GM19395 (cell line): ENCODE results near the gene WDR88.
"Not testable (repeated sequence)": the region's sequence is repeated elsewhere in the genome, so short reads cannot be mapped to it uniquely, and the experiment has no call there.

Source experiments
- ATAC-seq: cut with Tn5 transposase; IDR thresholded peaks from one replicate; pipeline ENCODE4 v1.9.1; 2021; ENCODE audit warnings: mild to moderate bottlenecking, moderate library complexity; ENCODE audit not compliant: unreplicated experiment

Gene WDR88

DNA sequence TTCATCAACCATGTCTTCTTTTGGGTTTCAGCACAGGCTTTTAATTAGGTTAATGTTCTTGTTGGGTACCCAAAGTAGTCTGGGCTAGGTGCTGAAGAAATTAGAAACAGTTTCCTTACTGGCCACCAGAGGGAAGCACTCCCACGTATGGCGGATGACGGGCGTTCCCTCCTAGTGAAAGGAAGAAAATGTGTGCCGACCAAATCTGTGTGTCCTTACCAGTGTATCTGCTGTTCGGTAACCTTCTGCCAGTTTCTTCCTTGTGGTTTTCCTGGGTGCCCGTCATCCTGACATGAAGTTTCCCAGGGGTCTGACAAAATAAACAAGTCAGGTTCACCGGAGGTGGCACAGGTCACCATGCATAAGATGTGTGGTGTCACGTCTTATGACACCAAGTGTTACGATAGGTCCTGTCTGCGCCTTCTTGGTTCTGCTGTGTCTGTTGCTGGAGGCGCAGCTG lies 6.0 kb upstream of the WDR88 start:
- ATAC-seq, result no peak

GRCh38 chr19:33126712-33127111 lies 5.2 kb upstream of the WDR88 start:
- ATAC-seq, result not testable (repeated sequence)

- ATAC-seq, result no peak
Observed at GRCh38 chr19:33129901-33130300, 2.0 kb upstream of the WDR88 start.

GRCh38 chr19:33130433-33130832 lies 1.5 kb upstream of the WDR88 start:
- ATAC-seq, result no peak

- no peak for ATAC-seq
Observed at GRCh38 chr19:33132425-33132824, 511 bp downstream of the WDR88 start.

DNA sequence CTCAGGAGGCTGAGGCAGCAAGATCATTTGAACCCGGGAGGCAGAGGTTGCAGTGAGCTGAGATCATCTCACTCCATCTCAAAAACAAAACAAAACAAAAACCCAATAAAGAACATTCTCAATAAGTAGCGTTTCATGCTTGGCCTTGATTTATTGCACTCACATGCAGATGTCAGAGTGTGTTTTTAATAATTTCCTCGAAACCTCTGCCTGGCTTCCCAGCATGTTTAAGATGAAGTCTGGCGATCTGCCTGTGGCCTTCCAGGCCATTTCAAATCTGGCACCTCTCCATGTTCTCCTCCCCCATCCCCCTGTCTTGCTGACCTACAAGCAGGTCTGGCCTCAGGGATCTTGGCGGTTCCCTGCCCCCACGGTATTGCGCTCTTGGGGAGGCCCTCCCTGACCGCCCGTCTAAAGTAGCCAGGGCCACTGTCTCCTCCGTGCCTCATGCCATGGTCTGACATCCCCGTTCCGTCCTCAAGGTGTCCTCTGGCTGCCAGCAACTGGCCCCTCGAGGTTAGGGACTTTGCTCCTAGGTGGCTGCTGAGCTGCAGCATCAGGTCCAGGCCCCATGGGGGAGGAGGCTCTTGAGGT lies 1.6 kb downstream of the WDR88 start:
- no peak for ATAC-seq

- ATAC-seq, result no peak
Observed at GRCh38 chr19:33134571-33135041, 2.7 kb downstream of the WDR88 start.

DNA sequence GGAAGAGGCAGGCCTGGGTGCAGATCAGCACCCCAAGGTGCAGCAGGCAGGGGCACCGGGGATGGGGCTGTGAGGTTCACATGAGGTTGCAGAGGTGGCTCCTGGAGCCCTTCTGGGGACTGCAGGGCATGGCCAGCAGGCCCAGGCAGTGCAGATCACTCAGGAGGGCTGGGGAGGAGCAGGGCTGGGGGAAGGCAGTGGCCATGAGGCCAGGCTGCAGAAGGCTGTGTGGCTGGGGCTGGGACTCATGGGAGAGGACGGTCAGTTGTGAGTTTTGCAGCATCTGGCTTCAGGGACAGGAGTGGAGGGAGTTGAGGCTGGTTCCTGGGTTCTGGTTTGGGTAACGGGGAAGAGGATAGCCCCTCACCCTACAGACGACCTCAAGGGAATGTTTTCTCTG lies 7.3 kb downstream of the WDR88 start:
- ATAC-seq, result no peak

DNA sequence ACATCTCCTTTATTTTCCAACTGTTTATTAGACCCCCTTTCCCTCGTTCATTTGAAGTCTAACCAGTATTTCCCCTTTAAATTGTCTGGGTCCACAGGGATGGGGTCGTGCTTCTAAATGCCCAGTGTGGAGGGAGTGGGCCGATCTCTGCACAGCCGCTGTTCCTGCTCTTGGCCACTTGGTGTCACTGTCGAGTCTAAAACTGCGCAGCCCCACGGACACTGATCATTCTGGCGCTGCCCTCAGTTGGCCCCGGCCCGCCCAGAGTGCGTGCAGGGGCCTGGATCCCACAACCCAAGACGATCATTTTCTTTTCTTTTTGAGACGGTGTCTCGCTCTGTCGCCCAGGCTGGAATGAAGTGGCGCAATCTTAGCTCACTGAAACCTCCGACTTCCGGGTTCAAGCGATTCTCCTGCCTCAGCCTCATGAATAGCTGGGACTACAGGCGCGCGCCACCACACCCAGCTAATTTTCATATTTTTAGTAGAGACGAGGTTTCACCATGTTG lies 12.0 kb downstream of the WDR88 start:
- ATAC-seq, result no peak

DNA sequence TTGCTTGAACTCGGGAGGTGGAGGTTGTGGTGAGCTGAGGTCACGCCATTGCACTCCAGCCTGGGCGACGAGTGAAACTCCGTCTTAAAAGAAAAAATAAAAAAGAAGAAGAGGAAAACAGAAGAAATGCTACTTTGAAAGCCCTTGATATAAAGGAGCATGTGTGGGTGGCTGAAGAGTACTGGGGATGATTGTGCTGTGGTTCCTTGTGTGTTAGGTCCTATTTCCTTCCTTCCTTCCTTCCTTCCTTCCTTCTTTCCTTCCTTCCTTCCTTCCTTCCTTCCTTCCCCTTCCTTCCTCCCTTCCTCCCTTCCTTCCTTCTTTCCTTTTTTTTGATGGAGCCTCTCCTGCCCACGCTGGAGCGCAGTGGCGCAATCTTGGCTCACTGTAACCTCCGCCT lies 14.3 kb downstream of the WDR88 start:
- no peak for ATAC-seq

DNA sequence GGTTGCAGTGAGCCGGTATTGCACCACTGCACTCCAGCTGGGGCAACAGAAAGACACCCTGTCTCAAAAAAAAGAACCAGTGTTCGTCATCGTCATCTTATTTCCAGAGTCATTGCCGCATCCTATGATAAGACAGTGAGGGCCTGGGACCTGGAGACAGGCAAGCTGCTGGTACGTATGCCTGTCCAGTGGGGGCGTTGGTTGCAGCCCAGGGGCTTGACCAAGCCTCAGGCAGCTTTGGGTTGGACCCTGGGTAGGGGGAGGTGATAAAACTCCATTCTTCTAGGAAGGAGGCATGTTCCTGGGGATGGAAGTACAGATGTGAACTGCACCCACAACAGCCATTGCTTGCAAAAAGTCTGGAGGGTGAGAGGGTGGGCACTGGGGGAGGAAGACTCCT lies 15.6 kb downstream of the WDR88 start:
- no peak for ATAC-seq

DNA sequence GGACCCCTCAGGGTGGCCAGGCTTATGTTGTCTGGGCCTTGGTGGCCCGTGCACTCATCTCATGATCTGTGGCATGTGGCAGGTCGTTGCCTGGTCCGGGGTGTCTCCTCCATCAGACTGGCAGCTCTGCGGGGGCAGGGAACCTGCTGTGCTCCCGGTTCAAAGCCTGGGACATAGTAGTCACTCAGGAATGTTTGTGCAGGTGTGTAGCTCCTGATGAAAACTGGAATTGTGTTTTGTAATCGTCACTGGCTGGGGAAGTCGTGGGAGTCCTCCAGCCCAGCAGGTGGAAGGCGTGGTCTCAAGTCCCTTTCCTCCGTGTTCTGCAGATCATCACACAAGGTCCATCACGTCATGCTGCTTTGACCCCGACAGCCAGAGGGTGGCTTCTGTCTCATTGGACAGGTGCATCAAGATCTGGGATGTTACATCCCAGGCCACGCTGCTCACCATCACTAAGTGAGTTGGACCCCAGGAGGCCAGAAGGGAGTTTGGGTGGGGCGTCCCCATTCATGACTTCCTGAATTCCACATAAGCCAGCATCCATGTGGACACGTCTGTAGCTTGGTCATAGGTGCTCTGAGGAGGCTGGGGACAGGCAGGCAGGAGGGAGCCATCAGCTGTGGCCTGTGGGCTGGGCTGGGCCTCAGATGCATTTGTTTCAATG lies 19.1 kb downstream of the WDR88 start:
- no peak for ATAC-seq

DNA sequence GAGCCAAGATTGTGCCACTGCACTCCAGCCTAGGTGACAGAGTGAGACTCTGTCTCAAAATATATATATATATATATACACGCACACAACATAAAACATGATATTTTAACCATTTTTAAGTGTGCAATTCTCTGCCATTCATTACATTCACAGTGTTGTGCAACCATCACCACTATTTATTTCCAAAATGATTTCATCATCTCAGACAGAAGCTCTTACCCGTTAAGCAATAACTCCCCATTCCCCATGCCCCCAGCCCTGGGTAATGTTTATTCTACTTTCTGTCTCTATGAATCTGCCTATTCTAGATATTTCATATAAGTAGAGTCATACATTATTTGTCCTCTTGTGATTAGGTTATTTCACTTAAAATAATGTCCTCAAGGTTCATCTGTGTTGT lies 20.3 kb downstream of the WDR88 start:
- no peak for ATAC-seq

DNA sequence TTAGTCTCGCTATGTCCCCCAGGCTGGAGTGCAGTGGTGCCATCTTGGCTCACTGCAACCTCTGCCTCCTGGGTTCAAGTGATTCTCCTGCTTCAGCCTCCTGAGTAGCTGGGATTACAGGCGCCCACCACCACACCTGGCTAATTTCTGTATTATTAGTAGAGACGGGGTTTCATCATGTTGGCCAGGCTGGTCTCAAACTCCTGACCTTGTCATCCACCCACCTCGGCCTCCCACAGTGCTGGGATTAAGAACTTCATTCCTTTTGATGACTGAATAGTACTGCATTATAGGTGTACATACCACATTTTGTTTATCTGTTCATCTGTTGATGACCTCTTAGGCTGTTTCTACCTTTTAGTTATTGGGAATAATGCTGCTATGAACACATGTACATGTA lies 20.7 kb downstream of the WDR88 start:
- not testable (repeated sequence) for ATAC-seq

DNA sequence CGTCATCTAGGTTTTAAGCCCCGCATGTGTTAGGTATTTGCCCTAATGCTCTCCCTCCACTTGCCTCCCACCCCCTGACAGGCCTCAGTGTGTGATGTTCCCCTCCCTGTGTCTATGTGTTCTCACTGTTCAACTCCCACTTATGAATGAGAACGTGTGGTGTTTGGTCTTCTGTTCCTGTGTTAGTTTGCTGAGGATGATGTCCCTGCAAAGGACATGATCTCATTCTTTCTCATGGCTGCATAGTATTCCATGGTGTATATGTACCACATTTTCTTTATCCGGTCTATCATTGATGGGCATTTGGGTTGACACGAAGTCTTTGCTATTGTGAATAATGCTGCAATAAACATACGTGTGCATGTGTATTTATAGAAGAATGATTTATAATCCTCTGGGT lies 22.4 kb downstream of the WDR88 start:
- not testable (repeated sequence) for ATAC-seq

DNA sequence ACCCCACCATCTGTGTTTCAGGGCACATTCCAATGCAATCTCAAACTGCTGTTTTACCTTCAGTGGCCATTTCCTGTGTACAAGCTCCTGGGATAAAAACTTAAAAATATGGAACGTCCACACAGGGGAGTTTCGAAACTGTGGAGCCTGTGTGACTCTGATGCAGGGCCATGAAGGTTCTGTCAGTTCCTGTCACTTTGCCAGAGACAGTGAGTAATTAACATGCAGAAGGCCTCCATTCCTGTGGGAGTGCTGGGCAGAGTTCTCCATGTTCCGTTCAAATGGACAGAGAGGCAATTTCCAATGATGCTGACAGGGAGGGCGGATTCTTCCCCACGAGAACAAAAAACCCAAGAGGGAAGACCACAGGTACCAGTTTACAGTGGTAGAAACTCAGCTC lies 24.4 kb downstream of the WDR88 start:
- ATAC-seq, result no peak

DNA sequence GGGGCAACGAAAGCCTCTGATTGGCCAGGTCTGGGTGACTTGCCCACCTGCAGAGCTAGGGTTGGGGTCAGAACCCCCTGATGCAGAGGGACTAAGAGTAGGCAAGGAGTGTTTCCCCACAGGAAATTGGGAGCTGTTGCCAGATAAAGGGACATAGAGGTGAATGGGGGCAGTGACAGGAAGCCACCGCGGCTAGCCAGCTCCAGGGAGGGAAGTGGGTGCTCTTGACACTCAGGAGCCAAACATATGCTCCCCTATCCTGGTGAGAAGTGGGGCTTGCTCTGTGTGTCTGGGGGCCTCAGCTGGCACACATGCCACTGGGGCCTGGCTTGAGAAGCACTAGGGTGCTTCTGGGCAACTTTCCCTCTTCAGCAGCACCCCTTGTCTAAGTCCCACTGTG lies 26.0 kb downstream of the WDR88 start:
- ATAC-seq, result no peak

GRCh38 chr19:33158365-33158764 lies 26.5 kb downstream of the WDR88 start:
- ATAC-seq, result no peak

- ATAC-seq, result no peak
Observed at GRCh38 chr19:33159149-33159548, 27.2 kb downstream of the WDR88 start.

- ATAC-seq, result no peak
Observed at GRCh38 chr19:33159893-33160292, 28.0 kb downstream of the WDR88 start.

DNA sequence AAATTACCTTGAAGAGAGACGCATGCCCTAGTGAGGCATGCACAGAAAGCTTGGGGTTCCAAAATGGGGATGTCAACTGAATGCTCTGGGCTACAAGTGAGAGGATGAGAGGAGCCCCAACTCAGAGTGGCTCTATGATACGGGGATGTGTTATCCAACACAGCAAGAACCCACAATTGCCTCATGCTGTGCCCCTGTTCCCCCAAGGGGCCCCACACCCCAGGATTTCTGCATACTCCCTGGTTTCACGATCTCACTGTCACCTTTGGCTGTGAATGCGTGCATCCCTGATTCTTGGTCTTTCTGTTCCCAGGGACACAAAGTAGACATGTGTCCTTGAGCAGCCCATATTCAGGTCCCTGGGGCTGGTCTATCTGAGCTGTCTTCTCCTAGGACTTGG lies 29.3 kb downstream of the WDR88 start:
- ATAC-seq, result no peak

- ATAC-seq, result no peak
Observed at GRCh38 chr19:33163481-33163880, 31.6 kb downstream of the WDR88 start.

GRCh38 chr19:33166037-33166436 lies 34.1 kb downstream of the WDR88 start:
- not testable (repeated sequence) for ATAC-seq
